GM19452 (cell line): ENCODE data around the gene MACROH2A2.
"Not testable (repeated sequence)": the region's sequence is repeated elsewhere in the genome, so short reads cannot be mapped to it uniquely, and the experiment has no call there.

Experiments used
- ATAC-seq: cut with Tn5 transposase; IDR thresholded peaks from one replicate; pipeline ENCODE4 v1.9.1; 2021; ENCODE audit not compliant: unreplicated experiment

Gene MACROH2A2

GRCh38 chr10:70066190-70066589 is 13.5 kb downstream of the MACROH2A2 start:
- ATAC-seq = no peak

- no peak for ATAC-seq
These were observed 14.9 kb downstream of the MACROH2A2 start for GRCh38 chr10:70067586-70067985.

- ATAC-seq = no peak
These were observed 16.3 kb downstream of the MACROH2A2 start for GRCh38 chr10:70068925-70069324.

GRCh38 chr10:70069346-70069745 is 16.7 kb downstream of the MACROH2A2 start:
- ATAC-seq = no peak

GRCh38 chr10:70070834-70071233 is 18.2 kb downstream of the MACROH2A2 start:
- ATAC-seq = no peak

- no peak for ATAC-seq
These were observed 21.5 kb downstream of the MACROH2A2 start for GRCh38 chr10:70074165-70074564.

GRCh38 chr10:70074971-70075370 is 22.3 kb downstream of the MACROH2A2 start:
- no peak for ATAC-seq

- ATAC-seq = no peak
These were observed 25.7 kb downstream of the MACROH2A2 start for GRCh38 chr10:70078329-70078728.

GRCh38 chr10:70078937-70079336 is 26.3 kb downstream of the MACROH2A2 start:
- no peak for ATAC-seq

GRCh38 chr10:70080789-70081188 is 28.1 kb downstream of the MACROH2A2 start:
- not testable (repeated sequence) for ATAC-seq

- no peak for ATAC-seq
These were observed 31.5 kb downstream of the MACROH2A2 start for GRCh38 chr10:70084189-70084588.

- ATAC-seq = no peak
These were observed 33.4 kb downstream of the MACROH2A2 start for GRCh38 chr10:70085975-70086613.

GRCh38 chr10:70087616-70088307 is 35.1 kb downstream of the MACROH2A2 start:
- no peak for ATAC-seq

- no peak for ATAC-seq
These were observed 35.7 kb downstream of the MACROH2A2 start for GRCh38 chr10:70088308-70088698.

- ATAC-seq = no peak
These were observed 37.4 kb downstream of the MACROH2A2 start for GRCh38 chr10:70090013-70090412.

GRCh38 chr10:70090951-70091350 is 38.3 kb downstream of the MACROH2A2 start:
- ATAC-seq = no peak

GRCh38 chr10:70092389-70092718 is 39.7 kb downstream of the MACROH2A2 start:
- ATAC-seq = no peak

- ATAC-seq = no peak
These were observed 40.8 kb downstream of the MACROH2A2 start for GRCh38 chr10:70093335-70093944.

GRCh38 chr10:70094250-70094649 is 41.6 kb downstream of the MACROH2A2 start:
- no peak for ATAC-seq

GRCh38 chr10:70096016-70096704 is 43.5 kb downstream of the MACROH2A2 start:
- ATAC-seq = no peak

GRCh38 chr10:70096705-70097420 is 44.2 kb downstream of the MACROH2A2 start:
- no peak for ATAC-seq
